Astrocyte of the hippocampus (primary cell): ENCODE results near the gene SAMD5.
"Not testable (repeated sequence)": the region's sequence is repeated elsewhere in the genome, so short reads cannot be mapped to it uniquely, and the experiment has no call there.

Experiments
- DNase-seq: peaks from one replicate; pipeline ENCODE4 v3.0.0; 2011; ENCODE audit warnings: low read depth, low spot score

The SAMD5 gene

DNA sequence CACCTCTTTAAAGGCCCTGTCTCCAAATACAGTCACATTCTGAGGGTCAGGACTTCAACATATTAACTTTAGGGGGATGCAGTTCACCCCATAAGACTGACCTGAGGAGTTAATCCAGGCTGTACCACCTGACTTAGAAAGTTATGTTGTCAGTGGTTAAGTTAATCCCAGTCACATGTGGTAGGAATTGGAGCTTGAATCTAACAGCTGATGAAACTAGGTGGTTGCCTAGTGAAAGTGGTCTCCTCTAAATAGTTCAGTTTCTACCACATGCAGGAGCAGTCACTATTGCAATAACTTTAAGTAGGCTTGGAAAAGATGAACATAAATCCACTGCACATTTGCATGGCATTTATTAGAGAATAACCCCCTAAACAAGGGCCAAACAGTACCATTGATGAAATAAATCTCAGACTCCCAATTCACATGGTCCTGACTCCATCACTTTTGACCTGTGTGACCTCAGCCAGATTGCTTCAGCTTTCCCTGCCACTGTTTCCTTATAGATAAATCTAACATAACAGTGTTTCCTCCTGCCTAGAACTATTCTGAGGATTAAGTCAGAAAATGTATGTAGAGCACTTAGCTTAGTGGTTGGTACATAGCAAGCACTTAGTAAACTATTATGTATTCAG is 20.1 kb downstream of the SAMD5 start:
- no peak for DNase-seq

GRCh38 chr6:147530132-147531060 is 21.9 kb downstream of the SAMD5 start:
- peak; percentile 38 for DNase-seq

DNA sequence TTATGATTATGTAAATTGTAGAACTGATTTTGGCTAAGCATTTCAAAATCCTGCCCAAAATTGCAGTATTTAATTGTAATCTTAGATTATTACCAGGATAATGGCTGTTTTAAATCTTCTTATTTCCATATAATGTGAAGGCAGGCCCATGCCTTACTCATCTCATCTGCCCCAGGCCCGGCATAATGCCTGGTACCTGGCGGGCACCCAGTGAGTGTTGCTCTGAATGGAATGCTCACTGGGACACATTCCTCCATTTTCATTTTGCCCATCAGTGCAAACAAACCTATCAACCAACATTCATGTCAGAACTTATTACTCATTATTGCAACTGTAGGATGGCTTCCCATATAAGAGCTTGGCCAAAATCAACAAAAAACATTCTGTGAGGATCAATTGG is 22.8 kb downstream of the SAMD5 start:
- DNase-seq, result no peak

GRCh38 chr6:147534116-147534860 is 25.8 kb downstream of the SAMD5 start:
- DNase-seq, result no peak

GRCh38 chr6:147538821-147539220 is 30.3 kb downstream of the SAMD5 start:
- DNase-seq, result no peak

DNA sequence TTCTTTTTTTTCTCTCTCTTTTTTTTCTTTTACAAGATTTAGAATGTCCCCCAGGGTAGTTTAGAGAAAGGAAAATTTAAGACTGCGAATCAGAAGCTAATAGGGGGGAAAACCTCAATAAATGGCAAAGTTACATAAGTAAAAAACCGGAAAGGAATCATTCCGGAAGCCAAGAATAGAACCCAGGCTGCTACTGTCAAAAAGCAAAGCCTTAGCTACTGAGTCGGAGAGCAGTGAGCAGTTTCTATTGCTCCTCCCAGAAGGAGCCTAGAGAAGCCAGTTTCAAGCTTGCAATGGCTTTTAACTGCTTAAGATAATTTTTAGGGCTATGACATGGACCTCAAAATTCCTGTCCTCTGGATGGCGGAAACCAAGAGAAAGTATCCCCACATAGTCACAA is 31.6 kb downstream of the SAMD5 start:
- no peak for DNase-seq

DNA sequence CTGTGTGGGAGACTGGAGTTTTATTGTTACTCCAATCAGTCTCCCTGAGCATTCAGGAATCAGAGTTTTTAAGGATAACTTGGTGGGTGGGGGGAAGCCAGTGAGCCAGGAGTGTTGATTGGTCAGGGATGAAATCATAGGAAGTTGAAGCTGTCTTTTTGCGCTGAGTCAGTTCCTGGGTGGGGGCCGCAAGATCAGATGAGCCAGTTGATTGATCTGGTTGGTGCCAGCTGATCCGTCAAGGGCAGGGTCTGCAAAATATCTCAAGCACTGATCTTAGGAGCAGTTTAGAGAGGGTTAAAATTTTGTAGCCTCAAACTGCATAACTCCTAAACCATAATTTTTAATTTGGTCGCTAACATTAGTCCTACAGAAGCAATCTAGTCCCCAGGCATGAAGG is 33.9 kb downstream of the SAMD5 start:
- not testable (repeated sequence) for DNase-seq

DNA sequence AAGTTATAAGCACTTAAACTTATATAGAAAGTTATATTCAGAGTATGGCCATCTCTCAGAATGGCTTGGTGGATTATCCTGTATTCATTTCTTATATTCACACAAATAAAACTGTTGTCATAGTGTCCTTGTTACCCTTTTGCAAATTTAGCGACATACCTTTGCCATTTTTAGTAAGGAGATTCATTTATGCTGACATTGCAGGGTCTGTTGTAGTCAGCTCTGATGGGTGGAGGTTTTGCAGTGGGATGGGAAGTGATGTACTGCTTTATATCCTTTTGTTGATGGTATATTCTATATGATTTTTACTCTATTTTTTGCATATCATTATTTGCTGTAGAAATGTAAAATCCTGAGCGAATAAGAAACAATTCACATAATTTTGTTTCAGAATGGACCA is 35.9 kb downstream of the SAMD5 start:
- no peak for DNase-seq

DNA sequence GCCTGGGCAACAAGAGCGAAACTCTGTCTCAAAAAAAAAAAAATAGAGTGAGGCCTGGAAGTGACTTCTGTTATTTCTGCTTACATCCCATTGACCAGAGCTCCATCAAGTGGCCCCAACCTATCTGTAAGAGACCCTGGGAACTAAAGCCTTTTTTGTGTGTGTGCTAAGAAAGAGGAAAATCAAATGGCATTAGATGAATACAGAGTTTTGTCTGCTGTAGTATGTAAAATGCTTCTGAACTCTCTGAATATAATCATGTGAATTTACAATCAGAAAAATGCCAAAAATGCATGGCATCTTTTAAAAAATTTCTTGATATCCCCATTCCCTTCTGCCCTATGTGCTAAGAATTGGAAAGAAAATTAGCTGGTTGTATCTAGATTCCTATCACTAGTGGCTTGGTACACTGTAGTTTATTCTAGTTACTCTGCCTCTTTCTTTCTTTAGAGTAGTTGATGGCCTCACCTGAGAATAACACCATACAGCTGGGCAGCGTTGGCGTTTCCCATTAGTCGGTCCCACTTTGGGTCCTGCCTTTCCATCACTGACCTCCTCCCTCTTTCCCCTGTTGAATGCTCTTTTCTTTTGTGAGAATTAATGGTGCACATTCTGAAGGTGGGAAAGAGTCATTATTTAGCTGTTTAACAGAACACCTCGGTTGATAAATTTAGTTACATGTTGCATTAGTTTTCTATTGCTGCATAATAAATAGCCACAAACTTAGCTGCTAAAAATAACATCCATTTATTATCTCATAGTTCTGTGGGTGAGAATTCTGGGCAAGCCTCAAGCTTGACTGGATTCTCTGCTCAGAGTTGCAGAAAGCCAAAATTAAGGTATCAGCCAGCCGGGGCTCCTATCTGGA is 38.2 kb downstream of the SAMD5 start:
- DNase-seq, result no peak

DNA sequence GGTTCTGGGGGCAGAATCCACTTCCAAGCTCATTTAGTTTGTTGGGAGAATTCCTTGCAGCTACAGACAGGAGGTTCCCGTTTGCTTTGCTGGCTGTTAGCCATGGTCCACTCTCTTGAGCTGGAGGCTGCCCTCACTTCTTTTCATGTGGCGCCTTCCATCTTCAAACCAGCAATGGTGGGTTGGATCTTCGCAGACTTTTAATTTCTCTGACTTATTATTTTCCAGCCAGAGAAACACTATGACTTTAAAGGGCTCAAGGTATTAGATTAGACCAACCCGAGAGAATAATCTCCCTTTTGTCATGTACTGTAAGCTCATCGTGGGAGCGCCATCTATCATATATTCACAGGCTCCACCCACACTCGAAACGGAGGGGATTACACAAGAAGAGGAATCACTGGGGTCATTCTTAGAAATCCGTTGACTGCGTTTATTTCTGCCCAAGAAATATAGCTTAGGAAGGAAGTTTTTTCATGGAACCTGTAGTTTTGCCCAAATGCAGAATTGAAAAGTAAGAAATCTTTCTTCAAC is 38.9 kb downstream of the SAMD5 start:
- no peak for DNase-seq

GRCh38 chr6:147548921-147549475 is 40.5 kb downstream of the SAMD5 start:
- no peak for DNase-seq

GRCh38 chr6:147549531-147549930 is 41.0 kb downstream of the SAMD5 start:
- DNase-seq, result no peak

DNA sequence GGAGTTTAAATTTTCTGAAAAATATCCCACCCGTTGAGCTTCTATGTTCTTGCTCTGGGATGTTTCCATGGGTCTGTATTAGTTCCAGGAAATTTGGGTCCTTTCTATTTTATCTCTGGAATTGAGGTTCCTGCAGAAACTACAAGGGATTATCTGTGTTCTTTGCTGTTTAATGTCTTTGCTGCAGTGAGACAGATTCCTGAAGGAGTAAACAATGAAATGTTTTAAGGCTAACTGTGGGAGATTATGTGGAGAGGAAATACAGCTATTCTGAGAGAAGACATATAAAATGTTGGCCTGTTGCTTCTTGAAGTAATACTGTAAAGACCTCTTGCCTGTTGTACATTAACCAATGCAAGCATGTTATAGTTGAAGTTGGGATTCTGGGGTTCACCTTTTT is 43.5 kb downstream of the SAMD5 start:
- no peak for DNase-seq

DNA sequence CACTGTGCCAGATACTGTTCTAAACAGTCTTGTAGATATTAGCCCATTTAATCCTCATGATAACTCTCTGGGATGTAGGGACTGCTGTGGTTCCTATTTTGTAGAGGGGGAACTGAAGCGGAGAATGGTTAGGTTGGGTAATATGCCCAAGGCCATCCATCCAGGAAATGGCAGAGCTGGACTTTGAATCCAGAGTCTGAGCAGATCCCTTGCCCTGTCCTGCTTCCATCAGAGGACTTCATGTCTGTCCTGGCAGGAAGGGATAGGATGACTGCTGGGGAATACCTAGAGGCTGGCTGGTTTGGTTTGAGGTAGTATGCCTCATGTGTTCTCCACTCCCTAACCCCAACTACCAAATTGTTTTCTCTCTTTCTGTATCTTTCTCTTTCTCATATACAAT is 44.6 kb downstream of the SAMD5 start:
- no peak for DNase-seq

GRCh38 chr6:147554281-147554680 is 45.8 kb downstream of the SAMD5 start:
- DNase-seq, result no peak

GRCh38 chr6:147559006-147559405 is 50.5 kb downstream of the SAMD5 start:
- DNase-seq, result peak; percentile 60

- no peak for DNase-seq
Measured at GRCh38 chr6:147560670-147561069, 52.2 kb downstream of the SAMD5 start.

DNA sequence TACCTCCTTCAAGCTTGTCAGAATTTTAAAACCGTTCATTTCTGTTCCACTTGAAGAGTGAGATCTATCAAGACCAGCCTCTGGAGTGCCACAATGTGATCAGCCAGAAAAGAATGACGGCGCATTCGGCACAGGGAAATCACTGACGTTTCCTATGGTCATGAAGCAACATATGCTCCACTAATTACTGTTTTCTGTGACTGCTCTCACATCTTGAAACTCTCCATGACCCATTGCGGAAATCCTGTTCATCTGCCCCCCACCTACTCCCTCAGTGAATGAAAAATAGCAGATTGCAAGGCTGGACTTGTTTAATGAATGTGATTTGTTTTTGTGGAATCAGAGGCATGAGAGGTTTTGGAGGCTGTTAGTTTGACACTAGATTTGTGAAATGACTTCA is 53.2 kb downstream of the SAMD5 start:
- no peak for DNase-seq

DNA sequence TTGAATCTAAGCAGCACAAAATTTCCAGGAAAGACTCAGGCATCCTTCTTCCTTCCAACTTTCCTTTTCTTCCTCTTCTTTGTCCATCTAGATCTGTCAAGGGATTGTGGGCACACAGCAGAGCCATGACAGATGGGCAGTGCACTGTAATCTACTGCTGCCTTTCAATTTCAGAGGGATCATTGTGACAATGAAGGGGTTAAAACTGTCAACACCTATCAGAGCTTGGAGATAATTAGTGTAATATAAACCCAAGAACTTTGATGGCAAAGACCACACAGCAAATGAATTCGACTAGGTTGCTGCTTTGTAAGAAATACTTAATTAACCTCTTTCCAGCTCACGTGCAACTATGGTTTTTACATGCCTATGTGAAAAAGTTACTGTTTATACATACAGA is 55.0 kb downstream of the SAMD5 start:
- no peak for DNase-seq

GRCh38 chr6:147564556-147564955 is 56.1 kb downstream of the SAMD5 start:
- no peak for DNase-seq
